GM23248 (cell line): ENCODE data around the gene GRWD1. TPM values are rescaled to one million over a fixed set of nuclear protein-coding genes. Genes with fewer than 3 reads are reported as not detected.
A peak's percentile ranks its signal among the peaks of the same experiment; 100 is the strongest.

ENCODE experiments used
- DNase-seq: peaks from one replicate; pipeline ENCODE4 v3.0.0-alpha.2; 2015
- H2AFZ ChIP-seq: fragments of 200-600 bp; sonication (generic); 2 replicates; pipeline ENCODE4 v1.6.1; 2016; ENCODE audit warnings: antibody characterized with exemption
- H3F3A ChIP-seq: fragments of 200-600 bp; sonication (generic); 2 replicates; pipeline ENCODE4 v1.6.1; 2016; ENCODE audit warnings: mild to moderate bottlenecking, antibody characterized with exemption, mixed run types; ENCODE audit not compliant: insufficient read depth
- H3K27ac ChIP-seq: fragments of 200-600 bp; sonication (generic); 2 replicates; pipeline ENCODE4 v1.5.1; 2016; ENCODE audit warnings: mild to moderate bottlenecking
- H3K27me3 ChIP-seq: fragments of 200-600 bp; sonication (generic); replicated peaks from 2 replicates; pipeline ENCODE4 v1.6.1; 2016; ENCODE audit warnings: mild to moderate bottlenecking; ENCODE audit not compliant: insufficient read depth
- H3K36me3 ChIP-seq: fragments of 200-600 bp; sonication (generic); 2 replicates; pipeline ENCODE4 v1.6.1; 2016; ENCODE audit warnings: low read depth, mild to moderate bottlenecking
- H3K4me1 ChIP-seq: fragments of 200-600 bp; sonication (generic); 2 replicates; pipeline ENCODE4 v1.6.1; 2016; ENCODE audit warnings: mild to moderate bottlenecking; ENCODE audit not compliant: insufficient read depth
- H3K4me2 ChIP-seq: fragments of 200-600 bp; sonication (generic); one replicate; pipeline ENCODE4 v1.6.1; 2016; ENCODE audit warnings: mild to moderate bottlenecking; ENCODE audit not compliant: unreplicated experiment
- H3K4me3 ChIP-seq: fragments of 200-600 bp; sonication (generic); 2 replicates; pipeline ENCODE4 v1.5.1; 2016; ENCODE audit warnings: mild to moderate bottlenecking
- H3K79me2 ChIP-seq: fragments of 200-600 bp; sonication (generic); 2 replicates; pipeline ENCODE4 v1.6.1; 2016; ENCODE audit warnings: mild to moderate bottlenecking; ENCODE audit not compliant: insufficient read depth
- H3K9ac ChIP-seq: fragments of 200-600 bp; sonication (generic); 2 replicates; pipeline ENCODE4 v1.6.1; 2016; ENCODE audit warnings: mild to moderate bottlenecking
- H3K9me2 ChIP-seq: fragments of 200-600 bp; sonication (generic); 2 replicates; pipeline ENCODE4 v1.6.1; 2016; ENCODE audit warnings: mixed run types, mild to moderate bottlenecking, moderate library complexity; ENCODE audit not compliant: insufficient read depth
- H3K9me3 ChIP-seq: fragments of 200-600 bp; sonication (generic); one replicate; pipeline ENCODE4 v1.6.1; 2017; ENCODE audit warnings: low read depth
- H4K20me1 ChIP-seq: fragments of 200-600 bp; sonication (generic); 2 replicates; pipeline ENCODE4 v1.6.0; 2016; ENCODE audit not compliant: insufficient read depth
- EZH2 ChIP-seq: fragments of 200-600 bp; sonication (generic); IDR thresholded peaks from 2 replicates; pipeline ENCODE4 v1.6.1; 2018; ENCODE audit warnings: antibody characterized with exemption, mild to moderate bottlenecking; ENCODE audit not compliant: insufficient read depth, poor library complexity, severe bottlenecking
- EZH2phosphoT487 ChIP-seq: fragments of 200-600 bp; sonication (generic); IDR thresholded peaks from 2 replicates; pipeline ENCODE4 v1.6.1; 2018; ENCODE audit warnings: antibody characterized with exemption, moderate library complexity, mild to moderate bottlenecking, low read depth; ENCODE audit not compliant: insufficient read depth
- WGBS, 2 experiments: methylation state at CpG; one replicate each; pipeline ENCODE4 v1.1.6; 2015 to 2017; ENCODE audit warnings: low lambda C conversion rate in 2 of 2, low coverage in 1 of 2; ENCODE audit errors: missing lambda C conversion rate in 2 of 2; 5-methylcytosine and 5-hydroxymethylcytosine counted together
- in situ Hi-C: fragments of 300-500 bp; cut with MboI; formaldehyde crosslinking; loops from 2 replicates; pipeline ENCODE4 v1.15.0; 2020
- polyA plus RNA-seq: library from polyadenylated mRNA; unstranded; fragments of >200 nt; fragmentation: Nextera tagmentation; extraction: Ambion mirVana; gene quantifications from 2 replicates; pipeline ENCODE4 v1.2.1, GENCODE V29; 2016
- total RNA-seq: library from RNA; depleted of rRNA; stranded (reverse); fragments of >200 nt; shearing (Covaris generic); gene quantifications from 2 replicates; pipeline ENCODE4 v1.2.3, GENCODE V29; 2014

Gene GRWD1
- total and polyA plus RNA-seq, 2 experiments from 2014 or later, result 34.1 to 36.6 TPM

GRCh38 chr19:48461651-48461981, 15.8 kb downstream of the GRWD1 start:
- H3K27ac ChIP-seq, result no peak overlapping the region
- no peaks in the 10 kb centered on the region for H3K27me3 ChIP-seq
- H3K4me2 ChIP-seq, result no peak overlapping the region
- no peaks in the 10 kb centered on the region for H3K9me2 ChIP-seq
- no peaks in the 10 kb centered on the region for H4K20me1 ChIP-seq
- in situ Hi-C loops, result no loop called here
- no peak for DNase-seq
- no peaks in the 10 kb centered on the region for H3K79me2 ChIP-seq
- no peak for TF ChIP-seq EZH2phosphoT487
- TF ChIP-seq EZH2, result no peak
- no peak overlapping the region for H2AFZ ChIP-seq
- H3F3A ChIP-seq, result peaks cover 3% of the 10 kb centered on the region; the same call in 1 of the 2 replicates
- no peaks in the 10 kb centered on the region for H3K9me3 ChIP-seq
- H3K36me3 ChIP-seq, result peaks cover 3% of the 10 kb centered on the region; the same call in 1 of the 2 replicates
- H3K4me1 ChIP-seq, result peaks cover 7% of the 10 kb centered on the region
- 90 to 94% methylated on average over 28 to 36 of the region's 36 CpGs for WGBS, 2 experiments
- H3K4me3 ChIP-seq, result no peak overlapping the region
- H3K9ac ChIP-seq, result no peak overlapping the region

- WGBS, 2 experiments, result 69 to 77% methylated on average over 41 to 61 of the region's 62 CpGs
- DNase-seq, result no peak
- no peak overlapping the region for H3K4me2 ChIP-seq
- peaks cover 12% of the 10 kb centered on the region for H3K4me1 ChIP-seq
- H3K27ac ChIP-seq, result no peak overlapping the region
- H3K9ac ChIP-seq, result no peak overlapping the region
- peaks cover 3% of the 10 kb centered on the region; the same call in 1 of the 2 replicates for H3K36me3 ChIP-seq
- H3K27me3 ChIP-seq, result no peaks in the 10 kb centered on the region
- no peaks in the 10 kb centered on the region for H3K79me2 ChIP-seq
- H3F3A ChIP-seq, result peaks cover 6% of the 10 kb centered on the region; the same call in 1 of the 2 replicates
- H3K9me2 ChIP-seq, result no peaks in the 10 kb centered on the region
- no peak overlapping the region for H3K4me3 ChIP-seq
- H4K20me1 ChIP-seq, result no peaks in the 10 kb centered on the region
- H3K9me3 ChIP-seq, result no peaks in the 10 kb centered on the region
- in situ Hi-C loops, result no loop called here
- TF ChIP-seq EZH2phosphoT487 (no peak), EZH2 (no peak)
- H2AFZ ChIP-seq, result no peak overlapping the region
Observed at GRCh38 chr19:48461982-48462655, 16.3 kb downstream of the GRWD1 start.

- peaks cover 6% of the 10 kb centered on the region for H3K79me2 ChIP-seq
- H2AFZ ChIP-seq, result no peak overlapping the region
- no peak for DNase-seq
- no peaks in the 10 kb centered on the region for H3K9me3 ChIP-seq
- no peak overlapping the region for H3K9ac ChIP-seq
- no peaks in the 10 kb centered on the region for H3K27me3 ChIP-seq
- in situ Hi-C loops, result no loop called here
- peaks cover 12% of the 10 kb centered on the region for H3K4me1 ChIP-seq
- WGBS, 2 experiments, result 96 to 100% methylated on average over 1 of the region's 1 CpG
- H3K9me2 ChIP-seq, result no peaks in the 10 kb centered on the region
- H3K36me3 ChIP-seq, result peaks cover 3% of the 10 kb centered on the region; the same call in 1 of the 2 replicates
- no peaks in the 10 kb centered on the region; the same call in 1 of the 2 replicates for H4K20me1 ChIP-seq
- peaks cover 6% of the 10 kb centered on the region for H3F3A ChIP-seq
- no peak for TF ChIP-seq EZH2
- no peak for TF ChIP-seq EZH2phosphoT487
- H3K4me2 ChIP-seq, result no peak overlapping the region
- H3K4me3 ChIP-seq, result no peak overlapping the region
- no peak overlapping the region for H3K27ac ChIP-seq
Observed at GRCh38 chr19:48465215-48465614, 19.4 kb downstream of the GRWD1 start.

- in situ Hi-C loops, result no loop called here
- H3K9me3 ChIP-seq, result no peaks in the 10 kb centered on the region
- WGBS, 2 experiments, result 37 to 38% methylated on average over 16 of the region's 16 CpGs
- peak overlapping the region; percentile 42; the same call in 1 of the 2 replicates for H3K27ac ChIP-seq
- DNase-seq, result peak; percentile 93
- H3K4me1 ChIP-seq, result peaks cover 12% of the 10 kb centered on the region
- no peak overlapping the region for H3K9ac ChIP-seq
- no peaks in the 10 kb centered on the region; the same call in 1 of the 2 replicates for H4K20me1 ChIP-seq
- peaks cover 15% of the 10 kb centered on the region for H3K36me3 ChIP-seq
- H3F3A ChIP-seq, result peaks cover 6% of the 10 kb centered on the region
- no peak overlapping the region for H3K4me3 ChIP-seq
- H3K27me3 ChIP-seq, result no peaks in the 10 kb centered on the region
- 0 out of 2 replicates have a peak overlapping the region, but pooled peaks have one; percentile 52 for H2AFZ ChIP-seq
- H3K9me2 ChIP-seq, result no peaks in the 10 kb centered on the region
- TF ChIP-seq EZH2, result no peak
- TF ChIP-seq EZH2phosphoT487, result no peak
- H3K79me2 ChIP-seq, result peaks cover 21% of the 10 kb centered on the region
- peak overlapping the region; percentile 4 for H3K4me2 ChIP-seq
Observed at GRCh38 chr19:48466561-48467325, 21.0 kb downstream of the GRWD1 start.
